ENCODE results near the gene CDH13.

DNA sequence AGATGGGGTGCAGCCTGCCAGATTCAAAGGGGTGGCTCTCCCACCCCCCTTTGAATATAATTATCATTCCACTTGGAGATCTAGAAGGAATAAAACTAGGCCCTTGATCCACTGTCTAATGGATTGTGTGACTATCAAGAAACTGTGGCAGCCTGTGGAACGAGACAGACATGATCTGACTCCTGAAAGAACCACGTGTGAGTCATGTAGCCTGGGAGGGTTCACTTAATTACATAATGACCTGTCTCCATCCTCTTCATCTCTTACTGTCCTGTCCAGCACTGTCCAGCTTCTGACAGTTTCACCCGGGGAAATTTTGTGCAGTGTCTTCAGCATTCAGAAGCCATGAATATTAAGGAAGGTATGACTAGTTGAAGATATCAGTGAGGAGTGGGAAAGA is 43.3 kb upstream of the CDH13 start:
- TF ChIP-seq EZH2 (optimal IDR thresholded peaks at IDR 0.05; ENCODE audit: low read depth, low read length) (no peak), CTCF (IDR thresholded peaks at IDR 0.05; ENCODE audit: low read length) (no peak), EZH2phosphoT487 (IDR thresholded peaks at IDR 0.05; ENCODE audit: low read length) (no peak)
